Measurements from ENCODE around the gene DUSP1. TPM values are rescaled to one million over a fixed set of nuclear protein-coding genes. Genes with fewer than 3 reads are reported as not detected.

Gene DUSP1
- total RNA-seq, 1 donor from 2014 or later: 91.7 TPM

GRCh38 chr5:172807766-172808311 is 36.8 kb upstream of the DUSP1 start:
- H3K27ac Mint-ChIP-seq (ENCODE audit: unreplicated experiment): no peak overlapping the region
- H3K4me3 Mint-ChIP-seq (ENCODE audit: unreplicated experiment): no peak overlapping the region
- H3K9me3 Mint-ChIP-seq (ENCODE audit: unreplicated experiment): peaks cover 2% of the 10 kb centered on the region
- H3K27me3 Mint-ChIP-seq (ENCODE audit: unreplicated experiment): peaks cover 7% of the 10 kb centered on the region
- DNase-seq: no peak
- no peak for TF ChIP-seq CTCF (IDR thresholded peaks at IDR 0.05; ENCODE audit: partially characterized antibody, unreplicated experiment)
- no peaks in the 10 kb centered on the region for H3K4me1 Mint-ChIP-seq (ENCODE audit: low read depth, unreplicated experiment)
- no peaks in the 10 kb centered on the region for H3K36me3 Mint-ChIP-seq (ENCODE audit: unreplicated experiment)

GRCh38 chr5:172806897-172807672 is 36.1 kb upstream of the DUSP1 start:
- no peak for TF ChIP-seq CTCF (IDR thresholded peaks at IDR 0.05; ENCODE audit: partially characterized antibody, unreplicated experiment)
- H3K9me3 Mint-ChIP-seq (ENCODE audit: unreplicated experiment): peaks cover 2% of the 10 kb centered on the region
- DNase-seq: peak; percentile 58
- H3K27me3 Mint-ChIP-seq (ENCODE audit: unreplicated experiment): peaks cover 7% of the 10 kb centered on the region
- no peaks in the 10 kb centered on the region for H3K4me1 Mint-ChIP-seq (ENCODE audit: low read depth, unreplicated experiment)
- peak overlapping the region; percentile 28 for H3K27ac Mint-ChIP-seq (ENCODE audit: unreplicated experiment)
- peak overlapping the region; percentile 11 for H3K4me3 Mint-ChIP-seq (ENCODE audit: unreplicated experiment)
- no peaks in the 10 kb centered on the region for H3K36me3 Mint-ChIP-seq (ENCODE audit: unreplicated experiment)

- H3K27me3 Mint-ChIP-seq (ENCODE audit: unreplicated experiment): peaks cover 7% of the 10 kb centered on the region
- H3K4me3 Mint-ChIP-seq (ENCODE audit: unreplicated experiment): no peak overlapping the region
- H3K27ac Mint-ChIP-seq (ENCODE audit: unreplicated experiment): no peak overlapping the region
- peaks cover 2% of the 10 kb centered on the region for H3K9me3 Mint-ChIP-seq (ENCODE audit: unreplicated experiment)
- no peak for DNase-seq
- no peaks in the 10 kb centered on the region for H3K36me3 Mint-ChIP-seq (ENCODE audit: unreplicated experiment)
- no peak for TF ChIP-seq CTCF (IDR thresholded peaks at IDR 0.05; ENCODE audit: partially characterized antibody, unreplicated experiment)
- H3K4me1 Mint-ChIP-seq (ENCODE audit: low read depth, unreplicated experiment): no peaks in the 10 kb centered on the region
Observed at GRCh38 chr5:172805736-172806255, 34.8 kb upstream of the DUSP1 start.

- no peaks in the 10 kb centered on the region for H3K4me1 Mint-ChIP-seq (ENCODE audit: low read depth, unreplicated experiment)
- no peaks in the 10 kb centered on the region for H3K36me3 Mint-ChIP-seq (ENCODE audit: unreplicated experiment)
- H3K9me3 Mint-ChIP-seq (ENCODE audit: unreplicated experiment): peaks cover 2% of the 10 kb centered on the region
- peaks cover 7% of the 10 kb centered on the region for H3K27me3 Mint-ChIP-seq (ENCODE audit: unreplicated experiment)
- no peak overlapping the region for H3K4me3 Mint-ChIP-seq (ENCODE audit: unreplicated experiment)
- no peak for DNase-seq
- no peak overlapping the region for H3K27ac Mint-ChIP-seq (ENCODE audit: unreplicated experiment)
- no peak for TF ChIP-seq CTCF (IDR thresholded peaks at IDR 0.05; ENCODE audit: partially characterized antibody, unreplicated experiment)
Observed at GRCh38 chr5:172805018-172805683, 34.2 kb upstream of the DUSP1 start.
